Sigmoid colon (tissue), 4 donors: ENCODE data around the gene ADAMTS17.

Source experiments
- CTCF ChIP-seq, 4 experiments: fragments of 450-650 bp in 3 of 4; fragments of 200-600 bp in 1 of 4; IDR thresholded peaks; one replicate each; pipeline ENCODE4 v1.5.1; 2016 to 2019; ENCODE audit warnings: antibody characterized with exemption in 4 of 4, mild to moderate bottlenecking in 3 of 4, moderate library complexity in 2 of 4
- EP300 ChIP-seq, 4 donors: sonication (generic); formaldehyde crosslinking; IDR thresholded peaks; one replicate each; pipeline ENCODE4 v1.6.1; 2017; ENCODE audit warnings: antibody characterized with exemption in 4 of 4
- POLR2A ChIP-seq, 2 donors: fragments of 450-650 bp; IDR thresholded peaks; one replicate each; pipeline ENCODE4 v1.6.1; 2016; ENCODE audit warnings: antibody characterized with exemption in 2 of 2, mild to moderate bottlenecking in 2 of 2, moderate library complexity in 2 of 2

GRCh38 chr15:100191161-100191560, 150.6 kb downstream of the ADAMTS17 start:
- TF ChIP-seq CTCF (IDR thresholded peaks at IDR 0.05), result no peak
- no peak for TF ChIP-seq EP300 (IDR thresholded peaks at IDR 0.05)
- TF ChIP-seq POLR2A (IDR thresholded peaks at IDR 0.05), result no peak
